HepG2 (cell line): Measurements from ENCODE around the gene MMP28. TPM values are rescaled to one million over a fixed set of nuclear protein-coding genes. Genes with fewer than 3 reads are reported as not detected.

Experiments used
- ATAC-seq: fragments of 200-7000 bp; cut with Tn5 transposase; 3 replicates; pipeline ENCODE4 v1.9.1; 2020; ENCODE audit warnings: mild to moderate bottlenecking, moderate library complexity
- BruUV-seq: library from RNA; stranded (reverse); fragments of 400-500 nt; replicated peaks from 2 replicates; lab custom pipeline; 2021; lab: Mats Ljungman, UMichigan
- CTCF ChIA-PET: fragments of 300-600 bp; formaldehyde crosslinking; extraction: SDS; loops from one replicate; lab custom pipeline; 2021; ENCODE audit warnings: low total read pairs, inconsistent platforms, low intra/inter-chr PET ratio; lab: Yijun Ruan, JAX
- POLR2A ChIA-PET: fragments of 350-600 bp; sonication (Branson Sonifier 250); formaldehyde crosslinking; loops from one replicate; lab custom pipeline; 2020; ENCODE audit warnings: antibody characterized with exemption, inconsistent platforms; lab: Yijun Ruan, JAX
- DNase-seq: peaks from one replicate; pipeline ENCODE4 v3.0.0-alpha.2; 2015; ENCODE audit warnings: low spot score
- FAIRE-seq: peaks from 3 replicates; lab custom pipeline; 2011; peaks lifted over from hg19 to GRCh38; lab: Jason Lieb, UNC
- H2AFZ ChIP-seq: one replicate; pipeline ENCODE4 v1.6.1; 2011; ENCODE audit warnings: low read length, inconsistent platforms
- H3K27ac ChIP-seq: fragments of 300-600 bp; 3 replicates; pipeline ENCODE4 v1.8.0; 2011; ENCODE audit warnings: mixed run types, mild to moderate bottlenecking, mixed read lengths, low read length, inconsistent platforms; ENCODE audit not compliant: insufficient read depth; ENCODE audit errors: extremely low read length
- H3K27me3 ChIP-seq, 2 experiments: fragments of 200-600 bp in 1 of 2; 2 replicates in 1 of 2; 3 replicates in 1 of 2; pipeline versions ENCODE4 v1.6.0 to v1.8.0; 2011; ENCODE audit warnings: low read length in 2 of 2, mild to moderate bottlenecking in 2 of 2, moderate library complexity in 2 of 2, inconsistent platforms in 1 of 2; ENCODE audit not compliant: insufficient read depth in 2 of 2, control insufficient read depth in 1 of 2
- H3K36me3 ChIP-seq, 2 experiments: fragments of 200-600 bp in 1 of 2; replicated peaks in 1 of 2; 2 replicates in 1 of 2; 3 replicates in 1 of 2; pipeline versions ENCODE4 v1.5.1 to v1.8.0; 2011; ENCODE audit warnings: low read length in 2 of 2, inconsistent platforms in 1 of 2; ENCODE audit not compliant: insufficient read depth in 2 of 2, control insufficient read depth in 1 of 2
- H3K4me1 ChIP-seq: 2 replicates; pipeline ENCODE4 v1.5.1; 2012; ENCODE audit warnings: low read length, inconsistent platforms; ENCODE audit not compliant: insufficient read depth
- H3K4me2 ChIP-seq: 2 replicates; pipeline ENCODE4 v1.6.0; 2011; ENCODE audit warnings: low read depth, low read length, inconsistent platforms
- H3K4me3 ChIP-seq, 3 experiments: fragments of 200-600 bp in 1 of 3; sonication (generic), shearing (Covaris generic) in 1 of 3; replicated peaks in 1 of 3; 2 replicates each; pipeline ENCODE4 v1.5.1; 2011 to 2016; ENCODE audit warnings: low read length in 3 of 3, inconsistent platforms in 2 of 3, low read depth in 2 of 3, mild to moderate bottlenecking in 2 of 3, control low read depth in 1 of 3, mixed read lengths in 1 of 3; ENCODE audit not compliant: insufficient read depth in 1 of 3
- H3K79me2 ChIP-seq: one replicate; pipeline ENCODE4 v1.6.1; 2011; ENCODE audit warnings: low read length, inconsistent platforms; ENCODE audit not compliant: insufficient read depth
- H3K9ac ChIP-seq: 2 replicates; pipeline ENCODE4 v1.6.0; 2011; ENCODE audit warnings: mild to moderate bottlenecking, low read depth, low read length, inconsistent platforms; ENCODE audit not compliant: insufficient read depth
- H3K9me3 ChIP-seq: 2 replicates; pipeline ENCODE4 v1.5.1; 2012; ENCODE audit warnings: mild to moderate bottlenecking, low read length
- H4K20me1 ChIP-seq: 2 replicates; pipeline ENCODE4 v1.6.0; 2011; ENCODE audit warnings: inconsistent platforms, mild to moderate bottlenecking, low read length, moderate library complexity; ENCODE audit not compliant: insufficient read depth
- CREB1 ChIP-seq, 2 experiments: fragments of 450-650 bp in 1 of 2; IDR thresholded peaks; 2 replicates each; pipeline ENCODE4 v1.6.1; 2016 to 2017; ENCODE audit warnings: control low read depth in 1 of 2, mild to moderate bottlenecking in 1 of 2, missing compliant biosample characterization in 1 of 2, missing genetic modification characterization in 1 of 2
- DRAP1 ChIP-seq: IDR thresholded peaks from 2 replicates; pipeline ENCODE4 v1.6.1; 2016; ENCODE audit warnings: missing genetic modification reagents, missing compliant biosample characterization
- EZH2 ChIP-seq: conservative IDR thresholded peaks from 2 replicates; pipeline ENCODE4 v1.6.1; 2012; ENCODE audit warnings: mild to moderate bottlenecking, low read depth, low read length, moderate library complexity
- GABPA ChIP-seq, 2 experiments: IDR thresholded peaks; 2 replicates each; pipeline ENCODE4 v1.6.1; 2011 to 2016; ENCODE audit warnings: low read depth in 2 of 2, low read length in 1 of 2, missing biosample characterization in 1 of 2, missing genetic modification characterization in 1 of 2
- JARID2 ChIP-seq: sonication (generic); formaldehyde crosslinking; IDR thresholded peaks from 2 replicates; pipeline ENCODE4 v1.8.1; 2023; ENCODE audit warnings: missing genetic modification reagents, inconsistent platforms; ENCODE audit not compliant: insufficient replicate concordance
- MIER2 ChIP-seq: IDR thresholded peaks from 2 replicates; pipeline ENCODE4 v1.6.1; 2016; ENCODE audit warnings: missing biosample characterization, missing genetic modification reagents
- NFYB ChIP-seq: sonication (generic); formaldehyde crosslinking; IDR thresholded peaks from 2 replicates; pipeline ENCODE4 v1.4.0; 2020; ENCODE audit warnings: missing genetic modification reagents
- PHF20 ChIP-seq: sonication (generic); formaldehyde crosslinking; IDR thresholded peaks from 2 replicates; pipeline ENCODE4 v1.5.0; 2020; ENCODE audit warnings: mild to moderate bottlenecking, missing genetic modification reagents
- REPIN1 ChIP-seq: sonication (generic); formaldehyde crosslinking; IDR thresholded peaks from 2 replicates; pipeline ENCODE4 v1.8.0; 2022; ENCODE audit warnings: missing genetic modification reagents, low read depth, mild to moderate bottlenecking, borderline replicate concordance
- ZNF549 ChIP-seq: sonication (generic); formaldehyde crosslinking; IDR thresholded peaks from 2 replicates; pipeline ENCODE4 v1.5.0; 2020; ENCODE audit warnings: missing genetic modification reagents
- ZNF562 ChIP-seq: sonication (generic); formaldehyde crosslinking; IDR thresholded peaks from 2 replicates; pipeline ENCODE4 v1.8.0; 2022; ENCODE audit warnings: missing genetic modification reagents, borderline replicate concordance
- ZNF75D ChIP-seq: sonication (generic); formaldehyde crosslinking; IDR thresholded peaks from 2 replicates; pipeline ENCODE4 v1.8.1; 2023; ENCODE audit warnings: missing genetic modification reagents, mild to moderate bottlenecking, borderline replicate concordance
- ZNF766 ChIP-seq: sonication (generic); formaldehyde crosslinking; IDR thresholded peaks from 2 replicates; pipeline ENCODE4 v1.5.0; 2020; ENCODE audit warnings: missing genetic modification reagents, borderline replicate concordance
- ZNF770 ChIP-seq: sonication (generic); formaldehyde crosslinking; IDR thresholded peaks from 2 replicates; pipeline ENCODE4 v1.5.0; 2020; ENCODE audit warnings: mild to moderate bottlenecking, missing genetic modification reagents
- WGBS: methylation state at CpG from one replicate; pipeline ENCODE4 v1.1.6; 2017; ENCODE audit warnings: low lambda C conversion rate; 5-methylcytosine and 5-hydroxymethylcytosine counted together
- in situ Hi-C: cut with HindIII; loops from 2 replicates; pipeline ENCODE4 v1.10.0; 2017; ENCODE audit warnings: low pct_unique_long_range_greater_than_20kb; ENCODE audit not compliant: extremely low pct_ligation_motif_present
- intact Hi-C: fragments of 100-400 bp; cut with micrococcal nuclease; formaldehyde crosslinking; loops from one replicate; pipeline ENCODE4 v1.10.0; 2022; ENCODE audit not compliant: unreplicated experiment
- polyA plus RNA-seq, 8 experiments: library from polyadenylated mRNA; depleted of rRNA in 3 of 8; stranded (reverse) in 7 of 8; unstranded in 1 of 8; fragments of >200 nt; fragmentation: Illumina TruSeq in 4 of 8; extraction: Trizol in 4 of 8; gene quantifications; 2 replicates each; pipeline versions ENCODE4 v1.2.1 to v1.2.3, GENCODE V29; 2011 to 2016; ENCODE audit warnings: low read depth in 4 of 8, missing spikeins in 1 of 8, mixed read lengths in 1 of 8; ENCODE audit not compliant: insufficient read depth in 1 of 8
- total RNA-seq, 5 experiments: library from RNA; depleted of rRNA; stranded (reverse); fragments of >200 nt; fragmentation: Illumina TruSeq; extraction: Trizol; gene quantifications; 2 replicates each; pipeline ENCODE4 v1.2.3, GENCODE V29; 2016; ENCODE audit warnings: low read depth in 1 of 5

MMP28 gene
- total and polyA plus RNA-seq, 2 of the 13 experiments (the other 11 are each of a cell fraction or from before 2014, with no cell fraction given), result not detected

DNA sequence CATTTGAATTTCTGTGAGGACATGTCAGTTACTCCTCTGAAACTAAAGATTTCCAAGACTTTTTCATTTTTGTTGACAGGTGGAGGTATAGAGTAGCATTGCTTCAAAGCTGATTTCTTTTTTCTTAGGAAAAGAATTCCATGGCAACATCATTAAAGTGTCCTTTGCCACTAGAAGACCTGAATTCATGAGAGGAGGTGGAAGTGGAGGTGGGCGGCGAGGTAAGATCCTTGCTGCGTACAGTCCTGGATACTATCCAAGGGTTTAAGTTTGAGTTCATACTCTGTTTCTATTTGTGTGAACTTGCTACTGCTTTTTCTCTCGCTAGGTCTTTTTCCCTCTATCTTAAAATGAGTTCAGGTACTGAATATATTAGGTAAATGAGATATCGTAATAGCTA lies 46.8 kb upstream of the MMP28 start:
- ChIA-PET CTCF (no interaction called here), POLR2A (no interaction called here)
- Histone ChIP-seq H3K4me2 (no peak overlapping the region), H3K4me3 (no peak overlapping the region), H3K79me2 (no peaks in the 10 kb centered on the region), H3K9ac (no peak overlapping the region), H2AFZ (no peak overlapping the region), H3K36me3 (peaks cover 17 to 68% of the 10 kb centered on the region in 2 experiments), H3K9me3 (no peaks in the 10 kb centered on the region), H3K27me3 (no peaks in the 10 kb centered on the region), H4K20me1 (0 out of 2 replicates have a peak, but pooled peaks cover 5% of the 10 kb centered on the region), H3K4me1 (peaks cover 34% of the 10 kb centered on the region), H3K27ac (no peak overlapping the region)
- in situ Hi-C loops (no loop called here), intact Hi-C loops (no loop called here)
- FAIRE-seq (no peak), ATAC-seq (no peak), DNase-seq (no peak)
- 96% methylated on average over 5 of the region's 5 CpGs for WGBS
- BruUV-seq, result no TSS peak
- TF ChIP-seq EZH2 (no peak), DRAP1 (CRISPR knock-in tag) (no peak), JARID2 (CRISPR knock-in tag) (no peak), ZNF75D (CRISPR knock-in tag) (no peak), ZNF766 (CRISPR knock-in tag) (no peak), REPIN1 (CRISPR knock-in tag) (no peak), MIER2 (CRISPR knock-in tag) (no peak), NFYB (CRISPR knock-in tag) (no peak), ZNF562 (CRISPR knock-in tag) (no peak), CREB1 (IDR thresholded peaks at IDR 0.05) (no peak), CREB1 (CRISPR knock-in tag; IDR thresholded peaks at IDR 0.05) (no peak), GABPA (IDR thresholded peaks at IDR 0.05; ENCODE audit: low read depth, low read length) (no peak), GABPA (CRISPR knock-in tag; IDR thresholded peaks at IDR 0.05; ENCODE audit: low read depth) (no peak), ZNF770 (no peak), PHF20 (CRISPR knock-in tag) (no peak), ZNF549 (CRISPR knock-in tag) (no peak)
